GM12864 (cell line): Measurements from ENCODE around the gene STX16.

Experiments
- DNase-seq: peaks from one replicate; pipeline ENCODE4 v3.0.0-alpha.2; 2011; ENCODE audit warnings: low read depth
- H3K4me3 ChIP-seq: 2 replicates; pipeline ENCODE4 v1.5.1; 2011; ENCODE audit warnings: mild to moderate bottlenecking, low read depth, low read length, control low read depth
- TF ChIP-seq, protein P1 (sequence below): IDR thresholded peaks from 2 replicates; pipeline ENCODE4 v1.5.1; 2011; ENCODE audit warnings: low read depth, mild to moderate bottlenecking, moderate library complexity, low read length, control low read depth, inconsistent platforms; ENCODE audit errors: missing control alignments

The STX16 gene

DNA sequence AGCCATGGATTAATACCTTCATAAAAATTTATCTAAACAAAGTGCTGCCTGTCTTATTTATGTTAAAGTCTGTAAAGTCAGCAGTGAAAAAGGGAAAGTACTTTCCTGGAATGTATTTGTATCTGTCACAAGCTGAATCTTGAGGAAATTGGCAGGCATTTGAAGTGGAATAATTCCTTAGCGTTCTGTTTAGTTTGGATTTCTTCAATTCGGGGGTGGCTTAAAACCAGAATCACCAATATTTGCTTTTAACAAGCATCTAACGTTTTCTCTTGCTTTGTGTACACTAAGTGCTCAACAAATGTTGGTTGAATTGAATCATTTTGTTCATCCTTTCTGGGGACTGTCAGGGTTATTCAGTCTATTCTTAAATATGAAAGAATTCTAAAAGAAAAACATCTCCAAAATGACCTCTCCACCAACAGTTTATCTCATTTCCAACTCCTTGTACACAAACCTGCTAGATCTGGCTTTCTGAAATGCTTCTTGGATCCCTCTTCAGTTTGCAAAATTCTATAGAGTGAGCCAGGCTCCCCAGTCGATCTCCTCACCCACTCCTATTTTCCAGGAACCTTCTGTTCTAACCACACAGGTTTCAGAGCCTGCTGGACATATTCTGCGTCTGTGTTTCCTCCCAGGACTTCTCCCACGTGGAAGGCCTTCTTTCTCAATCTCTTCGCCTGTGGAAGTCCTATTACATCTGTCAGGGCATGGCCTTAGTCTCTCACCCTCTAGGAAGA lies 39.5 kb downstream of the STX16 start:
- H3K4me3 ChIP-seq, result no peak overlapping the region
- DNase-seq, result no peak
- TF ChIP-seq, protein P1, sequence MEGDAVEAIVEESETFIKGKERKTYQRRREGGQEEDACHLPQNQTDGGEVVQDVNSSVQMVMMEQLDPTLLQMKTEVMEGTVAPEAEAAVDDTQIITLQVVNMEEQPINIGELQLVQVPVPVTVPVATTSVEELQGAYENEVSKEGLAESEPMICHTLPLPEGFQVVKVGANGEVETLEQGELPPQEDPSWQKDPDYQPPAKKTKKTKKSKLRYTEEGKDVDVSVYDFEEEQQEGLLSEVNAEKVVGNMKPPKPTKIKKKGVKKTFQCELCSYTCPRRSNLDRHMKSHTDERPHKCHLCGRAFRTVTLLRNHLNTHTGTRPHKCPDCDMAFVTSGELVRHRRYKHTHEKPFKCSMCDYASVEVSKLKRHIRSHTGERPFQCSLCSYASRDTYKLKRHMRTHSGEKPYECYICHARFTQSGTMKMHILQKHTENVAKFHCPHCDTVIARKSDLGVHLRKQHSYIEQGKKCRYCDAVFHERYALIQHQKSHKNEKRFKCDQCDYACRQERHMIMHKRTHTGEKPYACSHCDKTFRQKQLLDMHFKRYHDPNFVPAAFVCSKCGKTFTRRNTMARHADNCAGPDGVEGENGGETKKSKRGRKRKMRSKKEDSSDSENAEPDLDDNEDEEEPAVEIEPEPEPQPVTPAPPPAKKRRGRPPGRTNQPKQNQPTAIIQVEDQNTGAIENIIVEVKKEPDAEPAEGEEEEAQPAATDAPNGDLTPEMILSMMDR, result no peak

DNA sequence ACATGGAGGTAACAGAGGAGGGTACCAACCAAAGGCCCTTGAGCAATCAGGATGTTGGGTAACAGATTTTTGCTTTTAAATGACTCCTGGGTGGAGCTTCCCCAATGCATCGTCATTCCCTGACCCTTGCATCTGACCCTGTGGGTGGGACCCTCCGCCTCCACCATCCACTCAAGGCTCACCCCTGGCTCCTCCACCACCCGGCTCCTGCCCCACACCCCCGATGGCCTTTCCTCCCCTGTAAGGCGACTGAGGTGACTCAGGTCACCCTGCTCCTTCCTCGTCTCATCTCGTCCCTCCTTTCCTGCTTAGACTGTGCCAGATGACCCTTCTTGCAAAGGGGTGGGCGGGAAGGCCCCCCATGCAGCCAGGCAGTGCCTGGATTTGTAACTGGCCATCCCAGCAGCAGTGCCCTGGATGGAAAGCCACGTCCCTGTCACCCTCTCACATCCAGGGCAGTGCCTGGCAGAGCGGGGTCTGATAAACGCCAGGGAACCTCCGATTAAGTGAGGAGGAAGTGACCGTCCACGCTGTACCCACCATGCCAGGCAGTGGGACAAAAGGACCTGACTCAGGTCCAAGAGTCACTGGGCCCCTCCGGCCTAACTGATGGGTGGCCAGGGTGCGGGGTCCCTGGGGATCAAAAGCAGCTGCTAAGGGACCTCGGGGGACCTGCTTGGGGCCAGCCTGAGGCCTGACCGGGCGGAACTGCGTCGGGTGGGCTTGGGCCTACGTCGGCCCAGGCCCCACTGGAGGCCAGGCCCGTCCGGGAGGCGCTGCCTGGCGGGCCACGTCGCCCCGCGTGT lies 40.9 kb downstream of the STX16 start:
- no peak for DNase-seq
- peak overlapping the region; percentile 30 for H3K4me3 ChIP-seq
- TF ChIP-seq, protein P1, result no peak

DNA sequence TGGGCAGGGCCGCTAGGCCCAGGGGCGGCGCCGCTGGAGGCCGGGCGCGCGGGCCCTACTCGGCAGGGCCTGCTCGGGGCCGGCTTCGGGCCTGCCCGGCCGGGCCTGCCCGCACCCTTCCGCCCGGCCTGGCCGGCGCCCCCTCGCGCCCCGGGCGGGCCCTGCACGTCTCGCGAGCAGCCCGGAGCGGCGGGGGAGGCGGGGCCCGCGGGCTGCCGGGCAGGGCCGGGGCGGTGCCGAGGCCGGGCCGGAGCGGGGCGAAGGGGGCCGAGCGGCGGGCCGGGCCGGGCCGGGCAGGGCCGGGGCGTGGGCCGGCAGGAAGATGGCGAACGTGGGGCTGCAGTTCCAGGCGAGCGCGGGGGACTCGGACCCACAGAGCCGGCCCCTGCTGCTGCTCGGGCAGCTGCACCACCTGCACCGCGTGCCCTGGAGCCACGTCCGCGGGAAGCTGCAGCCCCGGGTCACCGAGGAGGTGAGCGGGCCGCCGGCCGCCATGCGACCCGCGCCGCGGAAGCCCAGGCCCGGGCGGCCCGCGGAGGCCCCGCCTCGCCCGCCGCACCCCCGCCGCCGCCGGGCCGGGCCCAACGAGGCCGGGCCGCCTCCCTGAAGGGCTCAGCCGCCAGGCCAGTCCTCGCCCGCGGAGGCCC lies 41.6 kb downstream of the STX16 start, which contains the start of gene NPEPL1:
Gene NPEPL1, plus strand, starts transcription at position 222 of the 647 bp plus-strand sequence. Its CDS starts 101 bp downstream, at position 323.
- TF ChIP-seq, protein P1, result no peak
- peak within 1 kb of the TSS; percentile 62 for H3K4me3 ChIP-seq
- no peak for DNase-seq

DNA sequence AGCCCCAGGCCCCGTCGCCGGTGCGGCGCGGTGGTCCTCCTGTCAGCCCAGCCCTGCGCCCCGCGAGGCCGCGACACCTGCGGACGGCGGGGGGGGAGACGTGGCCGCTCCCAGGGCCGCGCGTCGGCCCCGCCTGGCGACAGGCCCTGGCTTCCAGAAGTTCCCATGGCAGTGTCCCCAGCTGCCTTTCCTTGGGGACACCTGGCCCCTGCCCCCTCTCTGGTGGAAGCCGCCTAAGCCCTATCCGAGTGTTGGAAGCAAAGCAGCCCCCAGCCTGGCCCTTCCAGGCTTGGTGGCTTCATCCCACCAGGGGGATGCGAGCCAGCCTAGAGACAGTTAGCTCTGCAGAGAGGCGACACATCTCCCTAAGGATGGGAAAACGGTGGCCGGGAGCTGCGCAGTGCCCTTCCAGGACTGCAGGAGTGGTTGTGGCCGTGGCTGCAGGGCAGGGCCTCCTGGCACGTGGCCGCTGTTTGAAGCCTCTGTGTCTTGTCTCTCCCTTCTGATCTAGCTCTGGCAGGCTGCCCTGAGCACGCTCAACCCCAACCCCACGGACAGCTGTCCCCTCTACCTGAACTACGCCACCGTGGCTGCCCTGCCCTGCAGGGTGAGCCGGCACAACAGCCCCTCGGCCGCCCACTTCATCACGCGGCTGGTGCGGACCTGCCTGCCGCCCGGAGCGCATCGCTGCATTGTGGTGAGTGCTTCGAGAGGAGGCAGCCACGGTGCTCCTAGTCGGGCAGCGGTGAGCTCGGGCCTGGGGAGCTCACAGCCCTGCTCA lies 42.3 kb downstream of the STX16 start:
- DNase-seq, result no peak
- peak overlapping the region; percentile 62 for H3K4me3 ChIP-seq

DNA sequence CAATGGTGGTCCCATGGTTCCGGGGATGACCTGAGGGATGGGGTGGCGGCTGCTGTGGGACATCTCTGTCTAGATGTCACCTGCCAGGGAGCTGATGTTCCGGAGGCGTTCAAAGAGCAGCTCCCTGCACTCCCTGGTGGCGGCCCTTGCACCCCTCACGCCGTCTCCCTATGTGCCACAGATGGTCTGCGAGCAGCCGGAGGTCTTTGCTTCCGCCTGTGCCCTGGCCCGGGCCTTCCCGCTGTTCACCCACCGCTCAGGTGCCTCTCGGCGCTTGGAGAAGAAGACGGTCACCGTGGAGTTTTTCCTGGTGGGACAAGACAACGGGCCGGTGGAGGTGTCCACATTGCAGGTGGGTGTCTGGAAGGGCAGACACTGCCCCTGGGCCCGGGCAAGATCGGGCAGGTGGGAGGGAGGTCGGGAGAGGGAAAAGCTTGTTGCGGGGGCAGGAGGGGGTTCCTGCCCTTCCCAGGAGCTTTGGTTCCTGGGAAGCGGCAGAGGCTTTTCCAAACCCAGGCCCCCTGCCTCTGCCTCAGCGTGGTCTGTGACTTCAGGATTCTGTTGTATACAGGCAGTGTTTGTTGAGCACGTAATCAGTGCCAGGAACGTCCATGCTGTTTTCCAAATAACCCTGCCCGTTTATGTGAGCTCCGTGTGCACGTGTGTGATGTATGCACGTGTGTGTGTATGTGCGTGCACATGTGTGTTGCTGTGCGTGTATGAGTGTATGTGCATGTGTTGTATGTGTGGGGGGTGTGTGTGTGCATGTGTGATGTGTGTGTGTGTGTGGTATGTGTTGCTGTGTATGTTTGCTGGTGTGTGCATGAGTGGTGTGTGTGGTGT lies 43.4 kb downstream of the STX16 start:
- DNase-seq, result no peak
- TF ChIP-seq, protein P1, result no peak
- no peak overlapping the region for H3K4me3 ChIP-seq

More for the DNA sequence above, 42.3 kb downstream of the STX16 start:
- TF ChIP-seq, protein P1, result no peak
